Ramos (cell line): ENCODE data around the gene GRAMD2A.

Experiments
- in situ Hi-C: fragments of 300-500 bp; cut with MboI; formaldehyde crosslinking; loops from one replicate; pipeline ENCODE4 v1.14.3; 2022; ENCODE audit warnings: low sequenced_read_pairs; ENCODE audit not compliant: unreplicated experiment

The GRAMD2A gene

DNA sequence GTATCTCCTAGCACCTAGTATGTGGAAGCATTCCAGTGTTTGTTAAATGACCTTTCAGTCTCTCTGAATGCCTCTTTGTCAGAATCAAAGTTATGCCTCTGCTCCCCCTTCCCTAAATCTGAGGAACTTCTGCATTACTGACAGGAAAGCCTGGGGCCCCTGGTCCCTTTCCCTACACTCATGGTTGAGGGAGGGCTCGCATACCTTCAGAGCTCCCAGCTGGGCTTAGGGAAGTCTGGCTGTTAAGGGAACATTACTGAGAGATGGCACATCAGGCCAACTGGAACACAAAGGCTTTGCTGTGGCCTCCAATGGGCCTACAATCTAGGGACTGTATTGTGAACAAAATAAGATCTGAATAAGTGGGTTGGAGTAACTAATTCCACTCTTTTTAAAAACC lies 23.1 kb upstream of the GRAMD2A start:
- in situ Hi-C loops, result no loop called here

- in situ Hi-C loops, result no loop called here
Observed at GRCh38 chr15:72217216-72217615, 19.6 kb upstream of the GRAMD2A start.

GRCh38 chr15:72216079-72216478 lies 18.5 kb upstream of the GRAMD2A start:
- in situ Hi-C loops, result no loop called here

DNA sequence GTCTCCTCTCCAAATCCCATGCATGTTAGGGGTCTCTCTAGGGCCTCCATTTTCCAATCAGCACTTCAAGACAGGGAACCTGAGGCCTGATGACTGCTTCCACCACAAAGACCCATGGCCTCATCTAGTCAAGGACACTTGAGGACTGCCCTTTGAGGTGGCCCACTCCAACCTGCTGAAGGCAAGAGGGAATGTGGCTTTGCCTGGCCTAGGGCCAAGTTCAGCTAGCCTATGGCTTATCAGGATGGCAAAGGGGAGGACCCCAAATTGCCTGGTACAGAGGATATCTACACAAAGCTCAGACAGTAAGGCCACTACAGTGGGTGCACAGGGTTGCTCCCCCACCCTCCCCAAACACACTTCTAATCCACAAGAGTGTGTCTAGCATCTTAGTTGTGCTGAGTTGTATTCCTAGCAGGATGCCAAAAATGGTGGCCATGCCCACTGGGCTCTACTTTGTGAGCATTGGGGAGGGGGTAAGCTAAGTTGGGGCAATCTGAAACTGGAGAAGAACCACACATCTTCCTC lies 10.0 kb upstream of the GRAMD2A start:
- in situ Hi-C loops, result no loop called here

GRCh38 chr15:72206677-72207000 lies 9.1 kb upstream of the GRAMD2A start:
- in situ Hi-C loops, result no loop called here

GRCh38 chr15:72205896-72206676 lies 8.5 kb upstream of the GRAMD2A start:
- in situ Hi-C loops, result no loop called here

DNA sequence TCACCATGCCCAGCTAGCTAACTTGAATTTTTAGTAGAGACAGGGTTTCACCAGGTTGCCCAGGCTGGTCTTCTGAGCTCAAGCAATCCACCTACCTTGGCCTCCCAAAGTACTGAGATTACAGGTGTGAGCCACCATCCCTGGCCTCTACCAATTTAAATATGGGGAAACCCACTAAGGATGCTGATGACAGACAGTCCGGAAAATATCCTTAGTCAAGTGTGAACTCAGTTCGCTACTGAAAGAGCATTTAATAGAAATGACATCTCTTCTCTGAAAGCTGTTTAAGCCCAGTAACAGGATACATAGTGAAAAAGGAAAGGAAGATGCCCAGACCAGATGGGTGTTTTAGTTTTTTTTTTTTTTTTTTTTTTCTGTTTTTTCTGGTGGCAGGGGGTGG lies 7.7 kb upstream of the GRAMD2A start:
- in situ Hi-C loops, result no loop called here

GRCh38 chr15:72203507-72203837 lies 5.9 kb upstream of the GRAMD2A start:
- in situ Hi-C loops, result no loop called here

DNA sequence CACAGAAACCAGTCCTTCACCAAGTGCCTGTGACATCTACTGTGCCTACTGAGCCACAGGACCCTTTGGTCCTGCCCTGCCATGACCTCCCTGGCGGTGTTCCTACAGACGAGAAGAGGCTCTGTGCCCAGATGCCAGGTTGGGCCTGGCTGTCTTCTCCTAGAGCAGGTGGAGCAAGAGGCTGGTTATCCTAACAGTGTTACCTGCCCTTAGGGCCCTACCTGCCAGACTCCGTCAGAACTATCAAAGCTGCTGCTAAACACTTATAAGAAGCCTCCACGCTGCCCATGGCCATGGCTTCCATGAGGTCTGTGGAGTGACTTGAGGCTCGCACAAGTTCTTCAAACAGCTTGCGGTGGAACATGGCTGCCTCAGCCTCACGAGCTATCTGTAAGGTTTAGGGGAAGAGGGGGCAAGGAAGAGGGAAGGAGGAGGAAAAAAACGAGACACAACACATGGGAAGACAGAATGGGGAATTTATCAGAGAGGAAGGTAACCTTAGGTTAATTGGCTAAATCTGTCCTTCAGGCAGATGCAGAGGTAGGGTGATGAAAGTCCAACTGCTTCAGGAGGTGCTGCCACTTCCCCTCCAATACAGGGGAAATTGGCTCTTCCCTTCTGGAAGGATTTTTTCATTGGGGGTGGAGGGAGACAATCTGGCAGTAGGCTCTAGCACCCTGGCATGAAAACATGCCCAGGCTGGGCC lies 5.4 kb upstream of the GRAMD2A start:
- in situ Hi-C loops, result no loop called here

GRCh38 chr15:72202302-72202701 lies 4.7 kb upstream of the GRAMD2A start:
- in situ Hi-C loops, result no loop called here

DNA sequence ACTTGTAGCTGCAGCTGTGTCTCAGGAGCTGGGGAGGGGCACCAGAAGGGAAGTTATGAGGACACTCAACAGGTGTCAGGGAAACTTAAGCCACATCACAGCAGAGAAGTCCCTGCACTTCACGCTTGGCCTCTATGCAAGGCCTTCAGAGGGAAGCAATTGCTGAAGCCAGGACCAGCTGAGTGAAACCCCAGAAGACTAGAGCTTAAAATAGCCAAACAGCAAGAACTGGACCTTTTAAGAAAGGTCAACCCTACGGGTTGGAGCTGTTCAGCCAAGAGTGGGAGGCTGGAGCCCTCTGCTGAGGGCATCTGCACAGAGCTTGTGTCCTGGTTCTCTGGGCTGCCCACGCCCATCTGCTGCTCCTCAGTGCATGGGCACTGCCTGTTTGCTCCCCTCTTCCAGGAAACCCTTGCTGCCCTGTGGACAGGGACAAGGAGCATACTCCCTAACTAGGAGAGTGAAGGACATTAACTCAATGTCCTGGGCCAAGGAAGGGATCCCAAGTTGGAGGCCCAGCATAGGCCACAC lies 3.9 kb upstream of the GRAMD2A start:
- in situ Hi-C loops, result no loop called here

GRCh38 chr15:72200395-72201237 lies 3.0 kb upstream of the GRAMD2A start:
- in situ Hi-C loops, result no loop called here

GRCh38 chr15:72199721-72200212 lies 2.2 kb upstream of the GRAMD2A start:
- in situ Hi-C loops, result no loop called here

- in situ Hi-C loops, result no loop called here
Observed at GRCh38 chr15:72199205-72199515, 1.6 kb upstream of the GRAMD2A start.

DNA sequence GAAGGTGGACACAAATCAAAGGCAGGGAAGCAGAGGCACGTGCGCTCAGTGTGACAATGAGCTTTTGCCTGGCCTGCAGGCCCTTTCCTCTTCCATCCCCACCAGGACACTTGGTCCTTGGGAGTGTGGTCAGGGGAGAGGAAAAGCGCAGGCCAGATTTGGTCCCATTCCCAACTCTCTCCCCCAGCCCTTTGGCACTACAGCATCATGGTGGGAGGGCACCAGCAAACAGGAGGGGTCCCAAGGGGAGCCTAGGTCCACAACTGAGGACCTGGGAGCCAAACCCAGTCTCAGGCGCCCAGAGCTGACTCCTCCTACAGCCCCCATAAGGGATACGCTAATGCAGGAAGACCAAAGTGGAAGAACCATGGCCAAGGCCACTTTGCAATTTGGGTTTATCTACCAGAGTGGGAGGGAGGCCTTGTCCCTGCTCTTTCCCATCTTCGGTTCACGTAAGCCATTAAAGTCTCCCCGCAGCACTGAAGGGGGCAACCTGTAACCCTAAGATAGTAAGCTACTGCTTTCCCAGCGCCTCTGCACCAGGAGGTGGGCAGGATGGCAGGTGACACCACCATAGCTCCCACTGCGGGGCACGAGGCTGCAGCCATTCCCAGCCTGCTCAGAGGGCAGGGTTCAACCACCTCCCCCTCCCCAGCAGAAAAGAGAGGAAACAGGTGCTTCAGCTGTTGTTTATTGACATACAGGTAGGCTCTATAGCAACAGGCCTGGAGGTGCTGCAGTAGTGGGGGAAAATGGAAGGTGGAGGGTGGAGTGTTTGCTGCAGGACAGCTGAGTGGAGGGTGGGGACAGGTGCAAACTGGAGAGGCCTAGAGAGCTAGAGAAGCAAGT lies 993 bp upstream of the GRAMD2A start:
- in situ Hi-C loops, result no loop called here

GRCh38 chr15:72197041-72197459 lies 537 bp downstream of the GRAMD2A start:
- in situ Hi-C loops, result no loop called here

GRCh38 chr15:72196409-72197040 lies 1.1 kb downstream of the GRAMD2A start:
- in situ Hi-C loops, result no loop called here

DNA sequence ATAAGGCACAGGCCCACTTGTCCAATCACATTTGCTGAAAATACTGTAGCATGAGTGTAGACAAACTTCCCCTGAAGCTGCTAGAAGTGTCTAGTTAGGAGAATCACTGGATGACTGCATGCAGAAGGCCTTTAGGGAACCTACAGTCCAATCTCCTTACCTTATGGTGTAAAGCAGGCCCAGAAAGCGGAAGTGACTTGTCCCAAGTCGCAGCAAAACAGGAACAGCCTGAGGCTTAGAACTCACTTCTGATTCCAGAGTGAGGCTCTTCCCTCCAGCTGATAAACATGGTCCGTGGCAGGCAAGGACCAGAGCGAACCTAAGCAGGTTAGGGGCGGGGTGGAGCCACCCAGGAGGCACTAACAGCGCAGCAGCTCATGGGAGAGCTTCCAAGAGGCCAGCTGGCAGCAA lies 2.5 kb downstream of the GRAMD2A start:
- in situ Hi-C loops, result no loop called here

- in situ Hi-C loops, result no loop called here
Observed at GRCh38 chr15:72193836-72194396, 3.7 kb downstream of the GRAMD2A start.
